OCI-LY1 (cell line): Measurements from ENCODE around the gene CNOT2.

Source experiments
- H2AFZ ChIP-seq: fragments of 200-600 bp; sonication (generic), shearing (Covaris generic); 2 replicates; pipeline ENCODE4 v1.6.0; 2014; ENCODE audit warnings: antibody characterized with exemption, mild to moderate bottlenecking, low read length
- H3F3A ChIP-seq: fragments of 200-600 bp; sonication (generic), shearing (Covaris generic); 2 replicates; pipeline ENCODE4 v1.6.0; 2014; ENCODE audit warnings: mild to moderate bottlenecking, antibody characterized with exemption, low read length, moderate library complexity; ENCODE audit not compliant: insufficient read depth
- H3K27ac ChIP-seq: fragments of 200-600 bp; sonication (generic); 2 replicates; pipeline ENCODE4 v1.5.1; 2014; ENCODE audit warnings: low read length, mixed run types, mild to moderate bottlenecking, low read depth; ENCODE audit not compliant: poor library complexity, severe bottlenecking
- H3K27me3 ChIP-seq: fragments of 200-600 bp; sonication (generic); 2 replicates; pipeline ENCODE4 v1.6.0; 2014; ENCODE audit warnings: antibody characterized with exemption, mild to moderate bottlenecking, low read length, moderate library complexity; ENCODE audit not compliant: insufficient read depth
- H3K36me3 ChIP-seq: fragments of 200-600 bp; sonication (generic); 2 replicates; pipeline ENCODE4 v1.6.1; 2014; ENCODE audit warnings: mild to moderate bottlenecking, antibody characterized with exemption, low read length, moderate library complexity, mixed read lengths; ENCODE audit not compliant: insufficient read depth
- H3K4me1 ChIP-seq: fragments of 200-600 bp; sonication (generic); 2 replicates; pipeline ENCODE4 v1.5.1; 2014; ENCODE audit warnings: mild to moderate bottlenecking, low read length, moderate library complexity; ENCODE audit not compliant: insufficient read depth, severe bottlenecking
- H3K4me2 ChIP-seq: fragments of 200-600 bp; sonication (generic), shearing (Covaris generic); 2 replicates; pipeline ENCODE4 v1.6.1; 2014; ENCODE audit warnings: low read length
- H3K4me3 ChIP-seq: fragments of 200-600 bp; sonication (generic); 2 replicates; pipeline ENCODE4 v1.5.1; 2014; ENCODE audit warnings: low read length, low read depth, mild to moderate bottlenecking, mixed read lengths; ENCODE audit not compliant: poor library complexity, severe bottlenecking
- H3K79me2 ChIP-seq: fragments of 200-600 bp; shearing (Covaris generic); 2 replicates; pipeline ENCODE4 v1.6.1; 2016; ENCODE audit warnings: mixed run types, low read length, mixed read lengths; ENCODE audit not compliant: insufficient read depth
- H3K9ac ChIP-seq: fragments of 200-600 bp; sonication (generic), shearing (Covaris generic); 2 replicates; pipeline ENCODE4 v1.6.1; 2014; ENCODE audit warnings: mild to moderate bottlenecking, low read length, mixed read lengths
- H3K9me2 ChIP-seq: fragments of 200-600 bp; sonication (generic), shearing (Covaris generic); 2 replicates; pipeline ENCODE4 v1.6.1; 2014; ENCODE audit warnings: low read depth, mild to moderate bottlenecking, low read length, mixed read lengths
- H3K9me3 ChIP-seq: fragments of 200-600 bp; shearing (Covaris generic); 2 replicates; pipeline ENCODE4 v1.6.1; 2014; ENCODE audit warnings: low read length, mixed read lengths
- H4K20me1 ChIP-seq: fragments of 200-600 bp; sonication (generic), shearing (Covaris generic); 2 replicates; pipeline ENCODE4 v1.6.0; 2016; ENCODE audit warnings: mild to moderate bottlenecking, low read length; ENCODE audit not compliant: insufficient read depth
- EZH2 ChIP-seq: fragments of 200-600 bp; sonication (generic), shearing (Covaris generic); IDR thresholded peaks from 2 replicates; pipeline ENCODE4 v1.8.0; 2017; ENCODE audit warnings: borderline replicate concordance, mixed run types, mild to moderate bottlenecking, antibody characterized with exemption, low read length, moderate library complexity, mixed read lengths
- TF ChIP-seq, protein P1 (sequence below): fragments of 200-600 bp; sonication (generic), shearing (Covaris generic); IDR thresholded peaks from 2 replicates; pipeline ENCODE4 v1.5.1; 2017; ENCODE audit warnings: mild to moderate bottlenecking, antibody characterized with exemption, low read length, moderate library complexity, mixed read lengths

Gene CNOT2

DNA sequence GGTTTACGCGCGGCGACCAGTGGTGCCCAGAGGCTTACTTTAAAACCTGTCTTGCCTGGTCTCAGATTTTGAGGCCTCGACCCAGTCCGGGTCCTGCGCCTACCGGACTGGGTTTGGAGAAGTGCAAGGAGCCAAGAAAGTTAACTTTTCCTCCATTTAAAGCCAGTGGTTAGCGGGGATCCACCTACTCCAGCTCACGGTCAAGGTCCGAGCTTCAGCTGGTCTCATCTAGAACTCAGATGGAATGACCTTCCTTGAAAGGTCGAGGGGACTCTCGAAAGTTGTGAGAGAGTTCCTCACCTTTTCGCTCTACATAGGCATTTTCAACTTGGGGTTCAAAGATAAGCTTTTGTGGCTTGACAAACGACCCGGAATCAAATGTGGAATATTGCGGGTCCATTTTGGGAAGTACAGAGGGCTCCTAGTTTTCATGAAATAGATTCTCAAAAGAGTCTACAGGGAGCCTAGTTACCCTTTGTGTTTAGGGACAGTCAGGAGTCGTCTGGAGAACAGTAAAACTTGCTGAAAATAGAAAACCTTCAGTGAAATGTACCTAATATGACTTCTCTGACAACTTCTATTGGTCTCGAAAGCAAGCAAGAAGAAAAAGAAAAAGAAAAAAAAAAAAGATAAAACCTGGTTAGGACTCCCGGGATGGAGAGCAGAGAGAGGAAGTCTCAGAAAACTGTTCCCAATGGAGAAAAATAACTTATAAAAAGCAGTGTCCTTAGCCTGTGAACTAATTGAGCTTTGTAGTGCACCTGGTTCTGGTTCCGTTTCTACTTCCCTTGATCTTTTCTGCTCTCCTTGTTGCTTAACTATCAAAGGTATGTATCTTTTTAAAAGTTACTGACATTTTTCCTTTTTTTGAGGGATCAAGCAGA, 124.3 kb downstream of the CNOT2 start:
- Histone ChIP-seq H3K9me2 (no peaks in the 10 kb centered on the region), H3K9me3 (no peaks in the 10 kb centered on the region), H3K4me3 (peak overlapping the region; percentile 85), H2AFZ (no peak overlapping the region), H3K4me1 (peaks cover 30% of the 10 kb centered on the region), H3K36me3 (peaks cover 16% of the 10 kb centered on the region), H3K4me2 (peak overlapping the region; percentile 82), H4K20me1 (no peaks in the 10 kb centered on the region), H3K27me3 (no peaks in the 10 kb centered on the region), H3K27ac (peak overlapping the region; percentile 68), H3K79me2 (peaks cover 45% of the 10 kb centered on the region), H3K9ac (peak overlapping the region; percentile 78), H3F3A (peaks cover 4% of the 10 kb centered on the region; the same call in 1 of the 2 replicates)
- TF ChIP-seq EZH2: no peak
- TF ChIP-seq, protein P1, sequence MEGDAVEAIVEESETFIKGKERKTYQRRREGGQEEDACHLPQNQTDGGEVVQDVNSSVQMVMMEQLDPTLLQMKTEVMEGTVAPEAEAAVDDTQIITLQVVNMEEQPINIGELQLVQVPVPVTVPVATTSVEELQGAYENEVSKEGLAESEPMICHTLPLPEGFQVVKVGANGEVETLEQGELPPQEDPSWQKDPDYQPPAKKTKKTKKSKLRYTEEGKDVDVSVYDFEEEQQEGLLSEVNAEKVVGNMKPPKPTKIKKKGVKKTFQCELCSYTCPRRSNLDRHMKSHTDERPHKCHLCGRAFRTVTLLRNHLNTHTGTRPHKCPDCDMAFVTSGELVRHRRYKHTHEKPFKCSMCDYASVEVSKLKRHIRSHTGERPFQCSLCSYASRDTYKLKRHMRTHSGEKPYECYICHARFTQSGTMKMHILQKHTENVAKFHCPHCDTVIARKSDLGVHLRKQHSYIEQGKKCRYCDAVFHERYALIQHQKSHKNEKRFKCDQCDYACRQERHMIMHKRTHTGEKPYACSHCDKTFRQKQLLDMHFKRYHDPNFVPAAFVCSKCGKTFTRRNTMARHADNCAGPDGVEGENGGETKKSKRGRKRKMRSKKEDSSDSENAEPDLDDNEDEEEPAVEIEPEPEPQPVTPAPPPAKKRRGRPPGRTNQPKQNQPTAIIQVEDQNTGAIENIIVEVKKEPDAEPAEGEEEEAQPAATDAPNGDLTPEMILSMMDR: no peak

DNA sequence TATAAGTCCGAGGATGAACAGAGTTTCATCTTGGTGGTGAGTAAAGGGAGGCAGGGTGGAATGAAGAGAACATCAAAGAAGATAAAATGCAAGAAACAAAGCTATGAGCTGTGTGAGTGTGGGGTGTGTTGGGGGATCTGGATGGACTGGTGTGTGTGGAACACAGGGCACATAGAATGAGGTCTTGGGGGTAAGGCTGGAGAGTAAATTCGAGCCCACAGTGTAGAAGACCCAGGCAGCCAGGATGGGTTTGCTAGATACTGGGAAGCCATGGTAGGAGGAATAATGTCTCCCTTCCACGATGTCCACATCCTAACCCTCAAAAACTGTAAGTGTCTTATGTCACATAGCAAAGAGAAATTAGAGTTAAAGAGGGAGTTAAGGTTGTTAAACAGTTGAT, 129.6 kb downstream of the CNOT2 start:
- Histone ChIP-seq H3K9ac (no peak overlapping the region), H2AFZ (no peak overlapping the region), H3K27ac (no peak overlapping the region), H3K9me2 (no peaks in the 10 kb centered on the region), H3K36me3 (peaks cover 48% of the 10 kb centered on the region), H3K79me2 (peaks cover 74% of the 10 kb centered on the region), H4K20me1 (no peaks in the 10 kb centered on the region), H3K9me3 (no peaks in the 10 kb centered on the region), H3K27me3 (no peaks in the 10 kb centered on the region), H3K4me3 (no peak overlapping the region), H3K4me2 (no peak overlapping the region), H3F3A (no peaks in the 10 kb centered on the region), H3K4me1 (peaks cover 20% of the 10 kb centered on the region)
- TF ChIP-seq, protein P1: no peak

DNA sequence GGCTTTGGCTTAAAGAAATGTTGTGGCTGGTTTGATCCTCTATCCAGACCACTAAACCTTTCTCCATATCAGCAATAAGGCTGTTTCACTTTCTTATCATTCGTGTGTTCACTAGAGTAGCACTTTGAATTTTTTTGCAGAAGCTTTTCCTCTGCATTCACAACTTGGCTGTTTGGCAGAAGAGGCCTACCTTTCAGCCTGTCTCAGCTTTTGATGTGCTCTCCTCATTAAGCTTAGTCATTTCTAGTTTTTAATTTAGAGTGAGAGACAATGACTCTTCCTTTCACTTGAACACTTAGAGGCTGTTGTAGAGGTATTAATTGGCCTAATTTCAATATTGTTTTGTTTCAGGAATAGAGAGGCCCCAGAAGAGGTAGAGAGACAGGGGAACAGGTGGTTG, 136.6 kb downstream of the CNOT2 start:
- Histone ChIP-seq H3K79me2 (peaks cover 21% of the 10 kb centered on the region), H3K4me3 (no peak overlapping the region), H3K9me2 (no peaks in the 10 kb centered on the region), H2AFZ (no peak overlapping the region), H3K27ac (no peak overlapping the region), H3K9ac (no peak overlapping the region), H3K27me3 (no peaks in the 10 kb centered on the region), H3K4me2 (no peak overlapping the region), H4K20me1 (no peaks in the 10 kb centered on the region), H3K36me3 (peaks cover 42% of the 10 kb centered on the region), H3K9me3 (0 out of 2 replicates have a peak, but pooled peaks cover 2% of the 10 kb centered on the region), H3F3A (0 out of 2 replicates have a peak, but pooled peaks cover 3% of the 10 kb centered on the region), H3K4me1 (no peaks in the 10 kb centered on the region)
- no peak for TF ChIP-seq EZH2
- TF ChIP-seq, protein P1: no peak
